Stomach (tissue), 4 donors: ENCODE measurements around the gene PHACTR4.

Source experiments
- CTCF ChIP-seq, 7 experiments: fragments of 450-650 bp in 4 of 7; fragments of 200-600 bp in 3 of 7; sonication (generic) in 3 of 7; IDR thresholded peaks; one replicate each; pipeline ENCODE4 v1.5.1; 2016 to 2019; ENCODE audit warnings: antibody characterized with exemption in 7 of 7, control low read depth in 2 of 7, mild to moderate bottlenecking in 1 of 7
- EP300 ChIP-seq: sonication (generic); formaldehyde crosslinking; IDR thresholded peaks from one replicate; pipeline ENCODE4 v1.6.1; 2017; ENCODE audit warnings: antibody characterized with exemption
- POLR2A ChIP-seq, 4 donors: fragments of 450-650 bp; IDR thresholded peaks; one replicate each; pipeline ENCODE4 v1.6.1; 2016; ENCODE audit warnings: antibody characterized with exemption in 4 of 4, control low read depth in 2 of 4, mild to moderate bottlenecking in 1 of 4, moderate library complexity in 1 of 4
- POLR2AphosphoS5 ChIP-seq, 3 donors: sonication (generic); formaldehyde crosslinking; IDR thresholded peaks; one replicate each; pipeline ENCODE4 v1.6.1; 2016; ENCODE audit warnings: antibody characterized with exemption in 3 of 3

DNA sequence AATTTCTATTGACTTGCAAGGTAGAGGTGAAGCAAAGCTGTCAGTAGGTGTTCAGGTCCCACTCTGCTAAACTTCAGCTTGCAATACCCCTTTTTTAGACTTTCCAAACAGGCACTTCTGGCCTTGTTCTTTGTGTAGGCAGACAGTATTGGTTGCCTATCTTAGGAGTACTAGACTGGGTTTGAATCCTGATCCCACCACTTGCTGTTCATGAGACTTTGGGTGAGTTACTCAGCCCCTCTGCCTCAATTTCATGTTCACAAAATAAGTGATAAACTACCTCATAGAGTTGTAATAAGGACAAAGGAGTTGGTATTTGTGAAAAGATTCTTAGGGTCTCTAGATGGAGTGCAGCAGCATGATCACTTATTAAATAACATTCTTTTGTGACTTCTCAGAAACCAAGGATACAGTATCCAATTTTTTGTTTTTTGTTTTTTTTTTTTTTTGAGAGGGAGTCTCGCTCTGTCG is 141.5 kb downstream of the PHACTR4 start:
- no peak for TF ChIP-seq CTCF (IDR thresholded peaks at IDR 0.05)
- TF ChIP-seq POLR2A (IDR thresholded peaks at IDR 0.05) = no peak
- TF ChIP-seq POLR2AphosphoS5 (IDR thresholded peaks at IDR 0.05) = peak in 1 of 3 donors; percentile 6
- TF ChIP-seq EP300 = no peak
